Osteoblast (primary cell): ENCODE results near the gene DNAJC15. TPM values are rescaled to one million over a fixed set of nuclear protein-coding genes. Genes with fewer than 3 reads are reported as not detected.

Experiments
- DNase-seq: peaks from one replicate; pipeline ENCODE4 v3.0.0; 2011; ENCODE audit warnings: low spot score, mixed read lengths; ENCODE audit not compliant: insufficient read length; ENCODE audit errors: missing footprints
- H2AFZ ChIP-seq: 2 replicates; pipeline ENCODE4 v1.6.0; 2011; ENCODE audit warnings: mild to moderate bottlenecking, low read length
- H3K27ac ChIP-seq: 2 replicates; pipeline ENCODE4 v1.5.1; 2011; ENCODE audit warnings: mild to moderate bottlenecking, low read depth, low read length, moderate library complexity
- H3K27me3 ChIP-seq: 2 replicates; pipeline ENCODE4 v1.6.0; 2012; ENCODE audit warnings: mild to moderate bottlenecking, control low read depth, inconsistent platforms, low read length, moderate library complexity; ENCODE audit not compliant: insufficient read depth
- H3K36me3 ChIP-seq: 2 replicates; pipeline ENCODE4 v1.5.1; 2011; ENCODE audit warnings: mild to moderate bottlenecking, low read length, control low read depth, moderate library complexity; ENCODE audit not compliant: insufficient read depth
- H3K4me1 ChIP-seq: 2 replicates; pipeline ENCODE4 v1.5.1; 2011; ENCODE audit warnings: mild to moderate bottlenecking, low read length, control low read depth, moderate library complexity; ENCODE audit not compliant: insufficient read depth
- H3K4me2 ChIP-seq: 2 replicates; pipeline ENCODE4 v1.6.0; 2011; ENCODE audit warnings: mild to moderate bottlenecking, low read length; ENCODE audit not compliant: insufficient read depth
- H3K4me3 ChIP-seq: fragments of 200-600 bp; sonication (generic); 3 replicates; pipeline ENCODE4 v1.5.1; 2012; ENCODE audit warnings: mild to moderate bottlenecking, low read length, inconsistent platforms; ENCODE audit not compliant: insufficient read depth
- H3K79me2 ChIP-seq: 2 replicates; pipeline ENCODE4 v1.6.0; 2012; ENCODE audit warnings: mild to moderate bottlenecking, low read length, control low read depth, inconsistent platforms; ENCODE audit not compliant: insufficient read depth
- H3K9me3 ChIP-seq: 2 replicates; pipeline ENCODE4 v1.5.1; 2011; ENCODE audit warnings: low read depth, low read length, control low read depth
- H4K20me1 ChIP-seq: 2 replicates; pipeline ENCODE4 v1.6.0; 2012; ENCODE audit warnings: mild to moderate bottlenecking, low read length, control low read depth; ENCODE audit not compliant: insufficient read depth
- total RNA-seq: library from RNA; depleted of rRNA; stranded (reverse); fragments of >200 nt; gene quantifications from 2 replicates; pipeline ENCODE4 v1.2.3, GENCODE V29; 2012
- TF ChIP-seq, protein P1 (sequence below): IDR thresholded peaks from 2 replicates; pipeline ENCODE4 v1.5.1; 2011; ENCODE audit warnings: mild to moderate bottlenecking, low read depth, low read length, moderate library complexity; ENCODE audit errors: extremely low read depth

Gene DNAJC15
- total RNA-seq, 1 donor, result 17.0 TPM

- DNase-seq, result no peak
- H3K27me3 ChIP-seq, result no peaks in the 10 kb centered on the region
- no peaks in the 10 kb centered on the region for H3K9me3 ChIP-seq
- peaks cover 34% of the 10 kb centered on the region for H3K4me1 ChIP-seq
- no peaks in the 10 kb centered on the region for H3K36me3 ChIP-seq
- H3K4me3 ChIP-seq, result no peak overlapping the region
- H4K20me1 ChIP-seq, result no peaks in the 10 kb centered on the region
- H3K27ac ChIP-seq, result no peak overlapping the region
- no peak overlapping the region for H3K4me2 ChIP-seq
- no peak overlapping the region for H2AFZ ChIP-seq
- TF ChIP-seq, protein P1, sequence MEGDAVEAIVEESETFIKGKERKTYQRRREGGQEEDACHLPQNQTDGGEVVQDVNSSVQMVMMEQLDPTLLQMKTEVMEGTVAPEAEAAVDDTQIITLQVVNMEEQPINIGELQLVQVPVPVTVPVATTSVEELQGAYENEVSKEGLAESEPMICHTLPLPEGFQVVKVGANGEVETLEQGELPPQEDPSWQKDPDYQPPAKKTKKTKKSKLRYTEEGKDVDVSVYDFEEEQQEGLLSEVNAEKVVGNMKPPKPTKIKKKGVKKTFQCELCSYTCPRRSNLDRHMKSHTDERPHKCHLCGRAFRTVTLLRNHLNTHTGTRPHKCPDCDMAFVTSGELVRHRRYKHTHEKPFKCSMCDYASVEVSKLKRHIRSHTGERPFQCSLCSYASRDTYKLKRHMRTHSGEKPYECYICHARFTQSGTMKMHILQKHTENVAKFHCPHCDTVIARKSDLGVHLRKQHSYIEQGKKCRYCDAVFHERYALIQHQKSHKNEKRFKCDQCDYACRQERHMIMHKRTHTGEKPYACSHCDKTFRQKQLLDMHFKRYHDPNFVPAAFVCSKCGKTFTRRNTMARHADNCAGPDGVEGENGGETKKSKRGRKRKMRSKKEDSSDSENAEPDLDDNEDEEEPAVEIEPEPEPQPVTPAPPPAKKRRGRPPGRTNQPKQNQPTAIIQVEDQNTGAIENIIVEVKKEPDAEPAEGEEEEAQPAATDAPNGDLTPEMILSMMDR, result no peak
- no peaks in the 10 kb centered on the region for H3K79me2 ChIP-seq
These were observed 23.9 kb upstream of the DNAJC15 start for GRCh38 chr13:42999491-42999890.

GRCh38 chr13:43000676-43001075 lies 22.7 kb upstream of the DNAJC15 start:
- H3K4me2 ChIP-seq, result no peak overlapping the region
- DNase-seq, result no peak
- no peaks in the 10 kb centered on the region for H3K27me3 ChIP-seq
- H4K20me1 ChIP-seq, result no peaks in the 10 kb centered on the region
- H3K36me3 ChIP-seq, result no peaks in the 10 kb centered on the region
- TF ChIP-seq, protein P1, result no peak
- H3K79me2 ChIP-seq, result no peaks in the 10 kb centered on the region
- H3K27ac ChIP-seq, result no peak overlapping the region
- no peak overlapping the region for H2AFZ ChIP-seq
- peaks cover 44% of the 10 kb centered on the region for H3K4me1 ChIP-seq
- H3K9me3 ChIP-seq, result no peaks in the 10 kb centered on the region
- no peak overlapping the region for H3K4me3 ChIP-seq

GRCh38 chr13:43002021-43002420 lies 21.4 kb upstream of the DNAJC15 start:
- Histone ChIP-seq H3K36me3 (no peaks in the 10 kb centered on the region), H3K4me1 (peaks cover 43% of the 10 kb centered on the region), H3K4me3 (no peak overlapping the region), H4K20me1 (no peaks in the 10 kb centered on the region), H3K9me3 (no peaks in the 10 kb centered on the region), H3K4me2 (no peak overlapping the region), H3K27ac (no peak overlapping the region), H2AFZ (no peak overlapping the region), H3K79me2 (no peaks in the 10 kb centered on the region), H3K27me3 (no peaks in the 10 kb centered on the region)
- DNase-seq, result no peak
- TF ChIP-seq, protein P1, result no peak

DNA sequence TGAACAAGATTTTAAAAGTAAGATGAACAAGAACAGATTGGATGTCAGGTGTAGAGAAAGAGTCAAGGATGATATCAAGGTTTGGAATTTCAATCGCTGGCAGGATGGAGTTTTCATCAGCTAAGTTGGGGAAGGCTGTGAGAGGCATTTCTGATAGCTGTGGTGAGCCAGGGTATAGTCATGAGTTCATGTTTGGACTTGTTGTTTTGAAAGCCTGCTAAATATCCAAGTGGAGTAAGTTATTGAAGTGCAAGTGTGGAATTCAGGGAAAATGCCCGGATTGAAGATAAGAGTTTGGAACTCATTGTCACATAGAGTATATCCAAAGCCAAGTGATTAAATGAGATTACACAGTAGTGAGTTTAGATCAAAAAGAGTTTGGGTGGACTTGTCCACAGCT lies 20.4 kb upstream of the DNAJC15 start:
- H3K27ac ChIP-seq, result peak overlapping the region; percentile 35
- H3K4me2 ChIP-seq, result no peak overlapping the region

More for the DNA sequence above, 20.4 kb upstream of the DNAJC15 start:
- H3K27me3 ChIP-seq, result no peaks in the 10 kb centered on the region
- no peaks in the 10 kb centered on the region for H3K9me3 ChIP-seq
- H2AFZ ChIP-seq, result no peak overlapping the region
- H4K20me1 ChIP-seq, result no peaks in the 10 kb centered on the region
- H3K4me1 ChIP-seq, result peaks cover 41% of the 10 kb centered on the region
- no peaks in the 10 kb centered on the region for H3K79me2 ChIP-seq
- peak; percentile 18 for DNase-seq
- no peak overlapping the region for H3K4me3 ChIP-seq
- TF ChIP-seq, protein P1, result no peak
- no peaks in the 10 kb centered on the region for H3K36me3 ChIP-seq
